Tibial nerve (tissue), 3 donors: Measurements from ENCODE around the gene A4GALT.

Experiments used
- POLR2A ChIP-seq, 2 donors: fragments of 450-650 bp; IDR thresholded peaks; one replicate each; pipeline ENCODE4 v1.6.1; 2017; ENCODE audit warnings: antibody characterized with exemption in 2 of 2, mild to moderate bottlenecking in 2 of 2, moderate library complexity in 2 of 2
- TF ChIP-seq, protein P1 (sequence below), 5 experiments: fragments of 200-600 bp in 3 of 5; fragments of 450-650 bp in 2 of 5; sonication (generic) in 3 of 5; IDR thresholded peaks; one replicate each; pipeline ENCODE4 v1.5.1; 2016 to 2019; ENCODE audit warnings: antibody characterized with exemption in 5 of 5, mild to moderate bottlenecking in 3 of 5, moderate library complexity in 2 of 5

DNA sequence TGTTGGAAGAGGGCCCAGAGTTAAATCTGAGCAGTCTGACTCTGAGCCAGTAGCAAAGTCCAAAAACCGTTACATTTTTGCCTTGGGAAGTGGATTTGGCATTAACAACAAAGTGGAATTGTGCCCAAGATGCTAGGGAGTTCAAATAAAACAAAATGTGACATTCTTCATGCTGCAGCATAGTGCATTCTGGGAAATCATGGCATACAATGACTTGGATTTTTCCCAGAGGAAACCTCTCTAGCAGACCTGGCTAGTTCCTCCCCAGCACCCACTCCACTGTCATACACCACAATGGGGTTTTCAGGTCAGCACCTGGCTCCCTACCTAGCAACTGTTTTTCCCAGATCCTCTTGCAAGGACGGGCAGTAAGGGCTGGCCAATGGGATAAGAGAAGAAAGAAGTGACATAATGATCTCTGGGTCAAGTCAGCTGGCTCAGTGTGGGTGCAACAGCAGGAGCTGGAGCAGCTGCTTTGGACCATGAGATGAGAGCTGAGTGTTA, 46.7 kb downstream of the A4GALT start:
- TF ChIP-seq, protein P1, sequence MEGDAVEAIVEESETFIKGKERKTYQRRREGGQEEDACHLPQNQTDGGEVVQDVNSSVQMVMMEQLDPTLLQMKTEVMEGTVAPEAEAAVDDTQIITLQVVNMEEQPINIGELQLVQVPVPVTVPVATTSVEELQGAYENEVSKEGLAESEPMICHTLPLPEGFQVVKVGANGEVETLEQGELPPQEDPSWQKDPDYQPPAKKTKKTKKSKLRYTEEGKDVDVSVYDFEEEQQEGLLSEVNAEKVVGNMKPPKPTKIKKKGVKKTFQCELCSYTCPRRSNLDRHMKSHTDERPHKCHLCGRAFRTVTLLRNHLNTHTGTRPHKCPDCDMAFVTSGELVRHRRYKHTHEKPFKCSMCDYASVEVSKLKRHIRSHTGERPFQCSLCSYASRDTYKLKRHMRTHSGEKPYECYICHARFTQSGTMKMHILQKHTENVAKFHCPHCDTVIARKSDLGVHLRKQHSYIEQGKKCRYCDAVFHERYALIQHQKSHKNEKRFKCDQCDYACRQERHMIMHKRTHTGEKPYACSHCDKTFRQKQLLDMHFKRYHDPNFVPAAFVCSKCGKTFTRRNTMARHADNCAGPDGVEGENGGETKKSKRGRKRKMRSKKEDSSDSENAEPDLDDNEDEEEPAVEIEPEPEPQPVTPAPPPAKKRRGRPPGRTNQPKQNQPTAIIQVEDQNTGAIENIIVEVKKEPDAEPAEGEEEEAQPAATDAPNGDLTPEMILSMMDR (IDR thresholded peaks at IDR 0.05), result no peak
- no peak for TF ChIP-seq POLR2A (IDR thresholded peaks at IDR 0.05)
